WTC11 (cell line): Measurements from ENCODE around the gene PPP5C. TPM values are rescaled to one million over a fixed set of nuclear protein-coding genes. Genes with fewer than 3 reads are reported as not detected.

ENCODE experiments used
- ATAC-seq: fragments of 200-7000 bp; cut with Tn5 transposase; 2 replicates; pipeline ENCODE4 v1.10.0; 2021; ENCODE audit warnings: mild to moderate bottlenecking, moderate library complexity
- CTCF ChIA-PET: fragments of 300-600 bp; sonication (Branson Sonifier 250); formaldehyde crosslinking; loops from one replicate; lab custom pipeline; 2021; ENCODE audit warnings: antibody characterized with exemption; lab: Charles Lee
- POLR2A ChIA-PET: fragments of 350-600 bp; sonication (Branson Sonifier 250); formaldehyde crosslinking; loops from one replicate; lab custom pipeline; 2021; ENCODE audit warnings: antibody characterized with exemption; lab: Charles Lee
- DNase-seq: peaks from one replicate; pipeline ENCODE4 v3.0.0; 2021; ENCODE audit warnings: low spot score
- H3K27ac Mint-ChIP-seq: 2 replicates; pipeline ENCODE4 v1.8.0; 2021; ENCODE audit warnings: mixed read lengths
- H3K27me3 Mint-ChIP-seq: 2 replicates; pipeline ENCODE4 v1.8.0; 2021; ENCODE audit warnings: low read depth, mild to moderate bottlenecking, moderate library complexity, mixed read lengths
- H3K36me3 Mint-ChIP-seq: 2 replicates; pipeline ENCODE4 v1.8.0; 2021; ENCODE audit warnings: mixed read lengths
- H3K4me1 Mint-ChIP-seq: 2 replicates; pipeline ENCODE4 v1.8.0; 2022; ENCODE audit warnings: mixed read lengths
- H3K4me3 Mint-ChIP-seq: 2 replicates; pipeline ENCODE4 v1.8.0; 2021; ENCODE audit warnings: mild to moderate bottlenecking, moderate library complexity, mixed read lengths
- H3K9me3 Mint-ChIP-seq: 2 replicates; pipeline ENCODE4 v1.8.0; 2021; ENCODE audit warnings: mixed read lengths
- CBFB ChIP-seq: sonication (generic); formaldehyde crosslinking; IDR thresholded peaks from 2 replicates; pipeline ENCODE4 v1.8.1; 2022; ENCODE audit warnings: mild to moderate bottlenecking, low read depth, missing genetic modification reagents
- CDX4 ChIP-seq: fragments of 250-450 bp; sonication (Bioruptor Pico); IDR thresholded peaks from 2 replicates; pipeline ENCODE4 v1.9.0; 2021; ENCODE audit warnings: moderate library complexity, mild to moderate bottlenecking, inconsistent platforms, borderline replicate concordance
- CREB1 ChIP-seq: sonication (generic); formaldehyde crosslinking; IDR thresholded peaks from 2 replicates; pipeline ENCODE4 v1.8.0; 2023; ENCODE audit warnings: mild to moderate bottlenecking, missing genetic modification reagents
- E2F1 ChIP-seq: sonication (generic); formaldehyde crosslinking; IDR thresholded peaks from 2 replicates; pipeline ENCODE4 v1.8.0; 2022; ENCODE audit warnings: mild to moderate bottlenecking, missing genetic modification reagents
- E2F5 ChIP-seq: sonication (generic); formaldehyde crosslinking; IDR thresholded peaks from 2 replicates; pipeline ENCODE4 v1.8.1; 2022; ENCODE audit warnings: mild to moderate bottlenecking, moderate library complexity, missing genetic modification reagents
- ERG ChIP-seq: fragments of 250-450 bp; sonication (Bioruptor Pico); IDR thresholded peaks from 2 replicates; pipeline ENCODE4 v1.8.0; 2021; ENCODE audit warnings: mild to moderate bottlenecking
- FOXK1 ChIP-seq: sonication (generic); formaldehyde crosslinking; IDR thresholded peaks from 2 replicates; pipeline ENCODE4 v1.8.0; 2022; ENCODE audit warnings: mild to moderate bottlenecking, moderate library complexity, missing genetic modification reagents
- GTF2I ChIP-seq: fragments of 250-450 bp; sonication (Bioruptor Pico); conservative IDR thresholded peaks from 2 replicates; pipeline ENCODE4 v1.4.0; 2021; ENCODE audit warnings: mild to moderate bottlenecking
- IRF2 ChIP-seq: sonication (generic); formaldehyde crosslinking; IDR thresholded peaks from 2 replicates; pipeline ENCODE4 v1.8.0; 2022; ENCODE audit warnings: low read depth, missing genetic modification reagents, borderline replicate concordance
- NFATC4 ChIP-seq: fragments of 250-450 bp; sonication (Bioruptor Pico); IDR thresholded peaks from 2 replicates; pipeline ENCODE4 v1.9.0; 2021; ENCODE audit warnings: mild to moderate bottlenecking
- NR2C2 ChIP-seq: sonication (generic); formaldehyde crosslinking; IDR thresholded peaks from 2 replicates; pipeline ENCODE4 v1.8.0; 2022; ENCODE audit warnings: mild to moderate bottlenecking, missing genetic modification reagents
- PRDM15 ChIP-seq: sonication (generic); formaldehyde crosslinking; IDR thresholded peaks from 2 replicates; pipeline ENCODE4 v1.8.0; 2022; ENCODE audit warnings: missing genetic modification reagents
- PRRX2 ChIP-seq: fragments of 250-450 bp; sonication (Bioruptor Pico); IDR thresholded peaks from 2 replicates; pipeline ENCODE4 v1.8.0; 2021; ENCODE audit warnings: mild to moderate bottlenecking
- TEAD4 ChIP-seq: sonication (generic); formaldehyde crosslinking; IDR thresholded peaks from 2 replicates; pipeline ENCODE4 v1.8.0; 2022; ENCODE audit warnings: mild to moderate bottlenecking, missing genetic modification reagents
- TP53 ChIP-seq: sonication (generic); formaldehyde crosslinking; IDR thresholded peaks from 2 replicates; pipeline ENCODE4 v1.8.1; 2023; ENCODE audit warnings: mild to moderate bottlenecking, missing genetic modification reagents
- ZMAT4 ChIP-seq: fragments of 250-450 bp; sonication (Bioruptor Pico); IDR thresholded peaks from 2 replicates; pipeline ENCODE4 v1.9.0; 2021; ENCODE audit warnings: mild to moderate bottlenecking
- ZNF121 ChIP-seq: sonication (generic); formaldehyde crosslinking; IDR thresholded peaks from 2 replicates; pipeline ENCODE4 v1.8.0; 2023; ENCODE audit warnings: missing genetic modification reagents
- ZNF263 ChIP-seq: sonication (generic); formaldehyde crosslinking; IDR thresholded peaks from 2 replicates; pipeline ENCODE4 v1.8.1; 2022; ENCODE audit warnings: low read depth, mild to moderate bottlenecking, moderate library complexity, missing genetic modification reagents
- ZNF317 ChIP-seq: sonication (generic); formaldehyde crosslinking; IDR thresholded peaks from 2 replicates; pipeline ENCODE4 v1.8.1; 2023; ENCODE audit warnings: low read depth, mild to moderate bottlenecking, moderate library complexity, missing genetic modification reagents, borderline replicate concordance
- ZNF512 ChIP-seq: sonication (generic); formaldehyde crosslinking; IDR thresholded peaks from 2 replicates; pipeline ENCODE4 v1.8.1; 2022; ENCODE audit warnings: missing genetic modification reagents, borderline replicate concordance
- total RNA-seq: library from RNA; stranded (reverse); gene quantifications from 3 replicates; pipeline ENCODE4 v1.2.3, GENCODE V29; 2021

The PPP5C gene
- total RNA-seq, 1 experiment from 2014 or later: 107 TPM

GRCh38 chr19:46347985-46348384 lies 1.1 kb downstream of the PPP5C start:
- no peaks in the 10 kb centered on the region for H3K9me3 Mint-ChIP-seq
- no peak for DNase-seq
- CTCF ChIA-PET: interaction anchor here (0.6 to 2.9 kb wide), 7 partner anchors 25 to 655 kb away, joined by 3 to 35 read pairs (median 5); partner anchors contain the start of genes CALM3 and QPCTL
- peak overlapping the region; percentile 71 for H3K27ac Mint-ChIP-seq
- peak overlapping the region; percentile 92 for H3K4me3 Mint-ChIP-seq
- peaks cover 54% of the 10 kb centered on the region for H3K4me1 Mint-ChIP-seq
- TF ChIP-seq ZNF512 (CRISPR knock-in tag) (no peak), TP53 (CRISPR knock-in tag) (no peak), ERG (CRISPR knock-in tag) (no peak), CBFB (CRISPR knock-in tag) (no peak), CREB1 (CRISPR knock-in tag) (no peak), NR2C2 (CRISPR knock-in tag) (no peak), GTF2I (CRISPR knock-in tag) (0 out of 2 replicates have a peak, but pooled peaks have one; percentile 10), ZNF263 (CRISPR knock-in tag) (no peak)
- TF ChIP-seq, all 79 proteins: peak for 1
- POLR2A ChIA-PET: interaction anchor here (0.7 to 1.1 kb wide), 3 partner anchors 9 to 885 kb away, joined by 4 to 6 read pairs (median 5); no protein-coding TSS in a partner anchor
- H3K36me3 Mint-ChIP-seq: peaks cover 13% of the 10 kb centered on the region
- no peaks in the 10 kb centered on the region for H3K27me3 Mint-ChIP-seq
- ATAC-seq: no peak

- Mint-ChIP-seq H3K36me3 (peaks cover 22% of the 10 kb centered on the region), H3K4me3 (peak overlapping the region; percentile 51), H3K4me1 (peaks cover 52% of the 10 kb centered on the region), H3K27ac (peak overlapping the region; percentile 78), H3K27me3 (no peaks in the 10 kb centered on the region), H3K9me3 (no peaks in the 10 kb centered on the region)
- ATAC-seq (no peak), DNase-seq (no peak)
- ChIA-PET POLR2A (interaction anchor here (1.1 kb wide), 1 partner anchor 47 kb away, joined by 6 read pairs; no protein-coding TSS in a partner anchor), CTCF (interaction anchor here (0.6 kb wide), 1 partner anchor 12 kb away, joined by 5 read pairs; no protein-coding TSS in a partner anchor)
- TF ChIP-seq PRDM15 (CRISPR knock-in tag) (peak; percentile 72), E2F1 (no peak)
Measured at GRCh38 chr19:46349311-46349993, 2.6 kb downstream of the PPP5C start.

- Mint-ChIP-seq H3K27ac (0 out of 2 replicates have a peak overlapping the region, but pooled peaks have one; percentile 54), H3K4me3 (peak overlapping the region; percentile 37), H3K4me1 (peaks cover 48% of the 10 kb centered on the region), H3K9me3 (no peaks in the 10 kb centered on the region), H3K27me3 (no peaks in the 10 kb centered on the region), H3K36me3 (peaks cover 27% of the 10 kb centered on the region)
- DNase-seq: no peak
- ChIA-PET CTCF (interaction anchor here (0.6 to 1.3 kb wide), 3 partner anchors 49 to 70 kb away, joined by 3 to 6 read pairs (median 5); no protein-coding TSS in a partner anchor), POLR2A (no interaction called here)
- ATAC-seq: no peak
- TF ChIP-seq E2F5 (CRISPR knock-in tag): no peak
- no peak for TF ChIP-seq PRRX2
- no peak for TF ChIP-seq IRF2
- TF ChIP-seq TEAD4 (CRISPR knock-in tag): no peak
- no peak for TF ChIP-seq CDX4
- no peak for TF ChIP-seq ZNF121 (CRISPR knock-in tag)
- TF ChIP-seq ZNF317: no peak
- no peak for TF ChIP-seq FOXK1 (CRISPR knock-in tag)
- TF ChIP-seq NFATC4: no peak
- no peak for TF ChIP-seq ZMAT4 (CRISPR knock-in tag)
Measured at GRCh38 chr19:46350029-46350757, 3.3 kb downstream of the PPP5C start.
